HuH-7.5 (cell line): ENCODE measurements around the gene AUTS2.

Experiments
- DNase-seq: peaks from one replicate; pipeline ENCODE4 v3.0.0; 2011; ENCODE audit warnings: low spot score

The AUTS2 gene

GRCh38 chr7:69857014-69857413 lies 258.7 kb downstream of the AUTS2 start:
- DNase-seq: no peak

DNA sequence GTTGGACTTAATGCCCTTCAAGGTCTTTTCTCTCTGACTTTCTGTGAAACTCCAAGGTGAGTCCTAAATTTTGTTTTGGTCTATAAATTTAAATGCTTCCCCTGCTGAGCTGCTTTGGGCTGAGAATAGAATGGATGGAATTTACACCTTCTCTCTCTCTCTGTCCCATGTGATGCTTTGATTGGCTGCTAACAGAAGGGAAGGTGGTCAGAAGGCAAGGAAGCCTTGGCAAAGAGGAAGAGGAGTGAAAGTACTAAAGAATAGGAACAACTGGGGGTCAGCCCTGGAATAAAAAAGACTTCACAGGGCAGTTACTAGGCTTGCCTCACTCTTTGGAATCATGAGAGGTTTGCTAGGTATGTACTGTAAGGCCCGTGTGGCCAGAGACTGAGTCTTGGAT lies 260.2 kb downstream of the AUTS2 start:
- DNase-seq: no peak

DNA sequence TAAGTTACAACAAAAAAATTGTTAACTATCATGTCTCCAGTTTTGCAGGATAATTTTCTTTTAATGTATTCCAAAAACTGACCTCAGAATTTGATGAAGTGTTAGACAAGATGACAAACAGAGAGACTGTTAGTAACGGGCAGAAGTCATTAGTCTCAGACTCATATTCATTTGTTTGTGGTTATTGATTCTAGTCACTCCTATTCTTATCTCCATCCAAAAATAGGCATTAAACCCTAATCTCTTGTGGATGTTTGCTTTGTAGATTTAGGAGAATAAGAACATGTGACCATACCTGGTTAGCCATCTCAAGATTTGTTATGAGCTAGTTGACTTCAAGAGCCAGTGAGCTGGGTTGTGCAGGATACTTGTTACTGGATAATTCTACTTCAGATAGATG lies 261.1 kb downstream of the AUTS2 start:
- no peak for DNase-seq

DNA sequence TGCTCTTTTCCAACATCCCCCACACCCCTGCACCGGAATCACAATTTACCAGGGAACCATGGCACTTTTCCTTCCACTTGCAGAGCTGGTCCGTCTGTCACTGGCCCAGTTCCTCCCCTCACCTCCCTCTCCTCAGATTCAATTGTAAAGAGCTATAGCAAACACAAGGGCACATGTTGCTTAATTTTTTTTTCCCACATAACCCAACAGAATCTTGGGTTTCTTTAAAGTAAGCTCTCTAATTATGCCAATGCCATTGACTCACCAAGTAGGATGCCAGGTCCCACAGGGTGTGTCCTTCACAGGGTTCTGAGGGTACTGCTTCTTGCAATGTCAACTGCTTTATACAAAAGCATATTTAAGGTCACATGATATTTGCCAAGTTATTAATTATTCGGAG lies 262.2 kb downstream of the AUTS2 start:
- no peak for DNase-seq

DNA sequence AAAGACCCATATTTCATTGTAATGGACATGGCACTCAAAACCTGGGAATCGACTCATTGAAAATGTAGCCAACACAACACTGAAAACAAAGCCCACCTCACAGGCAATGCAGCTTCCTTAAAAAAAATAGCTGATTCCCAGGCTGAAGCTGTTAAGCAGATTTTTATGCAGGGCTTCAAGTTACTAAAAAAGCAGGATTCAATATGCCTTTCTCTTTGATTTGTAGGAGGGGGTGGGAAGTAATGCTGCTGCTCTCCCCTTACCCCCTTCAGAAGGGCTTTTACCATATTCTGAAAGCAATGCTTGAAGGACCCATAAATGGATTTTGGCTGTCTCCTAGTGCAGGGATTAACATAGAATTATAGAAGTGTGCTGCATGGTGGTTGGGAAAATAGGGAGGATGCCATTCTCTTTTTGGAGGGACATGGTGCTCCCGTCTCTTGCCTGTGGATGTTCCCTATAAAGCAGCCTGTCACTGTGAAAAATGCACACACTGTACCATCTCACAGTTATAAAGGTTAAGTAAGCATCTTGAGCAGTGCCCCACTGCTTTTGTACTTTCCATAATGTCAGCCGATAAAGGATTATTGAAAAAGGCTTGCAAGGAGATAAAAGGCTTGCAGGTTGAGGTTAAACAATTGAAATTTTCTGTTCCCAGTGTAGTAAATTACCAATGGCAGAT lies 262.8 kb downstream of the AUTS2 start:
- no peak for DNase-seq

GRCh38 chr7:69862413-69863064 lies 264.3 kb downstream of the AUTS2 start:
- DNase-seq: no peak

GRCh38 chr7:69864274-69864673 lies 266.0 kb downstream of the AUTS2 start:
- no peak for DNase-seq

DNA sequence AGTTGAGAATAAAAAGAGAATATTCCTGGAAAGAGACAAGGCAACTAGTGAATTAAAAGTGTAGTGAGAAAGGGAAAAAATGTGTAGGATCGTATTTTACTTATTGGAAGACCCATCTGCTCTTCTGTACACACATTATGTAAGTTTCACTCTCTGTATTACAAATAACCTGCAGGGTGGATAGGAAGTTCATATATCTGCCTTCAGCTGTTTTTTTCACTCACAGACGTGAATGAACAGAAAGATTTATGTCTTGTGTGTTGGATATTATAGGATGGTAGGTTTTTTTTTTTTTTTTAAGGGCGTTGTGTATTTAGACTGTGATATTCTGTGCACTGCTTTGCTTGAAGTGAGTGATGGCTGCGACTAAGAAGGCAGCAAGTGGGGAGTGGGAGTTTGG lies 266.5 kb downstream of the AUTS2 start:
- no peak for DNase-seq

GRCh38 chr7:69868921-69869320 lies 270.6 kb downstream of the AUTS2 start:
- DNase-seq: no peak

- no peak for DNase-seq
These were observed 273.1 kb downstream of the AUTS2 start for GRCh38 chr7:69871213-69871885.

DNA sequence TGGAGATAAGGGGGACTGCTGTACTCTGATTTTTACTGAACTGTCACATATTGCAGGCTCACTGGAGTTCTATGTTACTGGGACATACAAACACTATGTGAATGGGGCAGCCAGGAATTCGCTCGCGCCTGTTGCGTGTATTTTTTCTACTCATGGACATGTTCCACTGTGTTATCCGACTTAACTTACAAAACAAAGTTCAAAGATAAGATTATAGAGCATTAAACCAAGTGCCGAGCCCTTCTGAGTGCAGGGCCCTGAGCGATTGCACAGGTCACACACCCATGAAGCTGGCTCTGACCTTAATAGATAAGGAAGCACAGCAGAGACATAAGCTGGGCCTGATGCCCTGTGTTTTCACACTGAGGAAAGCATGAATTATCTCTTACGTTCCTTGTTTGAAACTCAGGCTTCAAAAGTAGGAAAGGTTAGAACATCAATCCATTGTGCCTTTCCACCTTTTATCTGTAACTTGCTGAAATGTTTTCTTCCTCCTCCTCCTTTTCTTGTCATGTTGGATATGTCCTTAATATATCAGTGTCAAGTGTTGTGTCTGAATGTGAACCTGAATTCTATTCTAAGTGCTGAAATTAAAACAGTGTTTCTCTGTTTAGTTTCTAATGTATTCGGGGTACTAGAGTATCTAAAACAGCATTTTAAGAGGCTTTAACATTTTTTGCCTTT lies 273.8 kb downstream of the AUTS2 start:
- DNase-seq: no peak

DNA sequence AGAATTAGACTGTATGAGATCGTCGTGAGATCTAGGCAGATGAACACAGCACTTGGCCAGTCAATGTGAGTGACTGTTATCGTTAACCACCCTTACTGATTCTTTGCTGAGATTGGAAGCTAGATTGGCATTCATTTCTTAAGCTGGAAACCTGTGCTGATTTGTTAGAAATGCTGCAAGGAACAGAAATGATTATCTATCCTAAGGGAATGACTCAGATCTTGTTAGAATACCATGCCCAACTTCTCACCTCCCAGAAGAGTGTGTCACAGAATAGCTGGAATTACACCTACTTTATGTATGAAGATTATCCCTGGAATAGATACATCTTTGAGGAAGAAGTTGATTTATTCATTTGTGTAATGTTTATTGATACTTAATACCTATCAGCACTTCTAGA lies 275.2 kb downstream of the AUTS2 start:
- DNase-seq: no peak

DNA sequence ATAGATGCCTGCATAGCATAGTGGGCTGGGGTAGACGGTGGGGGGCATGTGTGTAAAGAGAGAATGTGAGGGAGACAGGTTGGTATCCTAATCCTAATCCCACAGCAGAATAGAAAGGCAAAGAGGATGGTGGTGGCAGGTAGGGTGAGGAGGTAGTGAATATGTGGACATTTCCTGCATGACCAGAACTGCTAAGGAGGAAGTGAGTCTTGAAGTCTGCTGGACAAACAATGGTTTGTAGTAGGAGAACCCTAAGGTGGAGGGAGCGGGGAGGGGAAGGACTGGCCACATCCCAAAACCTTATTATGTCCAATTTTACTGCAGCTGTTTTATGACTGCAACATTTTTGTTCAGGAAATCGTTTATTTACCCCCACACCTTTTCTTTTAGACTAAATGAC lies 279.7 kb downstream of the AUTS2 start:
- DNase-seq: no peak

GRCh38 chr7:69878591-69878990 lies 280.3 kb downstream of the AUTS2 start:
- no peak for DNase-seq

GRCh38 chr7:69879989-69880388 lies 281.7 kb downstream of the AUTS2 start:
- no peak for DNase-seq

DNA sequence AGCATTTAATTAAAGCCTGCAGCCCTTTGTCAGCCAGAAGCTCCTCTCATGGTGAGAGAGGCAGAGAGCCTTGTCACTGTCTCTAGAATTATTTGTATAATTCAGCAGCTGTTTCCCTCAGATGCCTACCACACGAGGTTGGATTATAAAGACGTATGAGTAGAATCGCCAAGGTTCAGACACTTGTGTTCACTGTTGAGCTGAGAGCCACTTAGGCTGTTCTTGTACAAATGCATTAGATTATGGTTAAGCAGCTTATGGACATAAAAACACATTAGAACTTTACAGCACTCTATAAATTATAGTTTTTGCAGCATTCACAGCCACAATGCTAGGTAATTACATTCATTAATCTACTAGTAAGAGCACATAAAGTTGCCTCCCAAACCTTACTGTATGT lies 282.6 kb downstream of the AUTS2 start:
- DNase-seq: no peak

DNA sequence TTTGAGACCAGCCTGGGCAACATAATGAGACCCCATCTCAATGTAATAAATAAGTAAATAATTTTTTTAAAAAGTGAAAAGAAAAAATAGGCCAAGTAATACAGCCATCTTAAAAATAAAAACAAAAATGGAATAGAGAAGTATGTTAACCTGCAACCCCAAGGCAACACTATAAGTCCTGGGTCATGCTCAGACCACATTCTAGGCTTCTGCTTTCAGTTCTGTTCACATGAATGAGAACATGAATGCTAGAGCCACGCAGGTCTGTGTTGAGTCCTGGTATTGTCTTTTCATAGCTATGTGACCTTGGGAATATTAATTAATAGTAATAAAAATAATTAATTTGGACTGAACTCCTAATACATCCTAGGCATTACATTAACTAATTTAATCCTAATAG lies 284.0 kb downstream of the AUTS2 start:
- DNase-seq: no peak

- no peak for DNase-seq
These were observed 285.2 kb downstream of the AUTS2 start for GRCh38 chr7:69883399-69883891.

DNA sequence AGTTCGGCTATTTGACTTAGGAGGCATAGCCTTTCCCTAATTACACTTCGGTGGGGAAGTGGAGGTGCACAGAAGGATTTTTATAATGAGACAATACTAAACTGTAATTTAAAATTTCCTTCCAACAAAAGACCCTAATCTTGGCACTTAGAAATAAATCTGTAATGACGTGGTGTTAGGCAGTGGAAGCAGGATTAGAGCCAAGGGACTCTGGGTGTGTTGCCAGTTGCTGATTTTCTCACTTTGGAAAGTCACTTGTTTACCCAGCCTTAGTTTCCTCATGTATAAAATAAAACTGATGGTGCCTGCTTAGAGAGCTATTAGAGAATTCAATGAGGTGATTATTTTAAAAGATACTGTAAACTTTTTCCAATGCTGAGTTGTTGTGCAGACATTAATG lies 287.2 kb downstream of the AUTS2 start:
- no peak for DNase-seq

- no peak for DNase-seq
These were observed 291.2 kb downstream of the AUTS2 start for GRCh38 chr7:69889338-69889975.

DNA sequence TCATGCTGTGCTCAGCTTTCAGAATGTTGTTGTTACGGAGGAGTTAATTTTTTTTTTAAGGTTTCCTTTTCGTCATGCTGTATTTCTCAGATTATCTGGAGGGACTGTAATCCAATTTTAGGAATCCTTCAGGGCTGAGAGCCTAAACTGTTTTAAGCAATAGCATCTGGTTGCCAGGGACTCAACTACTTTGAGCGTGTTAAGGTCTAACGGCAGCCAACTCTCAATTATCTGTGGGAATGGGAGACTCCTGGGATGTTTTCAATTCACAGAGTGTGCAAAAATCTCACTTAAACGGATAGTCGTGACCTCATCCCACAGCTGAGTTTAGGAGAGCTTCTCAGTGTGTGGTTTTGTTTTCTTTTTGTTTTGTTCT lies 291.7 kb downstream of the AUTS2 start:
- DNase-seq: no peak

DNA sequence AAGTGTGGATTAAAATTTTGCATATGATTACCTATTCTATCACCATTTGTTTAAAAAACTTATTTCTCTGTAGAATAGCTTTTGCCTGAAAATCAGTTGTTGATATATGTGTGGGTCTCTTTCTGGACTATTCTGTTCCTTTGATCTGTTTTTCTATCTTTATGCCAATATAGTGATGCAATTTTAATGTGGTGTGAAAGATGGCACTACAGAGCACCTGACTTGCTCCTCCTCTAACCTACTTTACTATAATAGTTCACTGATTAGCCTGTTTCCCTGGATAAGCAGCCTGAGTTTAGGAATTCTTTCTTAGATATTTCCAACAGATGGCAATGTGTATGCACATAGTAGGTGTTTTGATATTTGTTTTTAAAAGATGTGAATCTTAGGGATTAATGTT lies 294.5 kb downstream of the AUTS2 start:
- no peak for DNase-seq
